CD14-positive monocyte (primary cell): Measurements from ENCODE around the gene ITGB8. TPM values are rescaled to one million over a fixed set of nuclear protein-coding genes. Genes with fewer than 3 reads are reported as not detected.

Experiments used
- DNase-seq, 3 donors: peaks; one replicate each; pipeline ENCODE4 v3.0.0-alpha.2; 2011 to 2022
- H2AFZ ChIP-seq: 2 replicates; pipeline ENCODE4 v1.6.0; 2012; ENCODE audit warnings: mild to moderate bottlenecking, low read depth, low read length, inconsistent platforms; ENCODE audit not compliant: insufficient read depth, poor library complexity, severe bottlenecking
- H3K27ac ChIP-seq, 2 donors: 1 replicate in 1 of 2; 2 replicates in 1 of 2; pipeline ENCODE4 v1.5.1; 2012 to 2013; ENCODE audit warnings: low read length in 2 of 2, control low read depth in 1 of 2, inconsistent platforms in 1 of 2, low read depth in 1 of 2, mild to moderate bottlenecking in 1 of 2
- H3K27me3 ChIP-seq, 2 donors: one replicate each; pipeline versions ENCODE4 v1.6.0 to v1.6.1; 2011 to 2013; ENCODE audit warnings: low read length in 2 of 2; ENCODE audit not compliant: control insufficient read depth in 2 of 2, insufficient read depth in 2 of 2
- H3K36me3 ChIP-seq, 2 donors: replicated peaks in 1 of 2; 1 replicate in 1 of 2; 2 replicates in 1 of 2; pipeline versions ENCODE4 v1.5.1 to v1.6.1; 2012 to 2013; ENCODE audit warnings: low read length in 2 of 2, control low read depth in 1 of 2, inconsistent platforms in 1 of 2, mild to moderate bottlenecking in 1 of 2; ENCODE audit not compliant: insufficient read depth in 2 of 2, control insufficient read depth in 1 of 2
- H3K4me1 ChIP-seq, 2 donors: 1 replicate in 1 of 2; 2 replicates in 1 of 2; pipeline versions ENCODE4 v1.5.1 to v1.6.1; 2012 to 2013; ENCODE audit warnings: low read length in 2 of 2, control low read depth in 1 of 2, inconsistent platforms in 1 of 2, mild to moderate bottlenecking in 1 of 2, moderate library complexity in 1 of 2; ENCODE audit not compliant: insufficient read depth in 2 of 2, control insufficient read depth in 1 of 2
- H3K4me2 ChIP-seq: replicated peaks from 2 replicates; pipeline ENCODE3; 2012; ENCODE audit warnings: low read length, moderate library complexity, mild to moderate bottlenecking; ENCODE audit not compliant: poor library complexity, severe bottlenecking; ENCODE audit errors: extremely low read depth
- H3K4me3 ChIP-seq, 3 experiments: fragments of 200-600 bp in 1 of 3; sonication (generic) in 1 of 3; replicated peaks in 1 of 3; 1 replicate in 2 of 3; 2 replicates in 1 of 3; pipeline ENCODE4 v1.5.1; 2011 to 2013; ENCODE audit warnings: low read length in 3 of 3, mild to moderate bottlenecking in 3 of 3, control low read depth in 2 of 3, low read depth in 2 of 3, inconsistent platforms in 1 of 3, moderate library complexity in 1 of 3
- H3K79me2 ChIP-seq: 2 replicates; pipeline ENCODE4 v1.6.0; 2012; ENCODE audit warnings: mild to moderate bottlenecking, control low read depth, inconsistent platforms, low read length, moderate library complexity; ENCODE audit not compliant: insufficient read depth
- H3K9ac ChIP-seq: 2 replicates; pipeline ENCODE4 v1.6.0; 2017; ENCODE audit warnings: low read length, mild to moderate bottlenecking; ENCODE audit not compliant: insufficient read depth, poor library complexity, severe bottlenecking
- H3K9me3 ChIP-seq, 2 donors: replicated peaks in 1 of 2; 1 replicate in 1 of 2; 2 replicates in 1 of 2; pipeline versions ENCODE4 v1.5.1 to v1.6.1; 2012 to 2013; ENCODE audit warnings: low read length in 2 of 2, control low read depth in 1 of 2; ENCODE audit not compliant: control insufficient read depth in 1 of 2, insufficient read depth in 1 of 2
- H4K20me1 ChIP-seq: 2 replicates; pipeline ENCODE4 v1.6.0; 2012; ENCODE audit warnings: mild to moderate bottlenecking, low read length, control low read depth, moderate library complexity; ENCODE audit not compliant: insufficient read depth
- H3K27ac Mint-ChIP-seq, 7 donors: one replicate each; pipeline ENCODE4 v1.8.0; 2020; ENCODE audit warnings: mild to moderate bottlenecking in 7 of 7, mixed read lengths in 7 of 7, moderate library complexity in 6 of 7, inconsistent platforms in 2 of 7
- H3K27me3 Mint-ChIP-seq, 3 donors: one replicate each; pipeline ENCODE4 v1.8.0; 2021 to 2022; ENCODE audit warnings: low read depth in 3 of 3, mild to moderate bottlenecking in 3 of 3, mixed read lengths in 3 of 3, moderate library complexity in 3 of 3, inconsistent platforms in 1 of 3
- H3K36me3 Mint-ChIP-seq, 2 donors: one replicate each; pipeline ENCODE4 v1.8.0; 2020; ENCODE audit warnings: mixed read lengths in 2 of 2, inconsistent platforms in 1 of 2, mild to moderate bottlenecking in 1 of 2
- H3K4me1 Mint-ChIP-seq: one replicate; pipeline ENCODE4 v1.8.0; 2020; ENCODE audit warnings: mild to moderate bottlenecking, mixed read lengths
- H3K4me3 Mint-ChIP-seq, 2 donors: one replicate each; pipeline ENCODE4 v1.8.0; 2020; ENCODE audit warnings: mild to moderate bottlenecking in 2 of 2, mixed read lengths in 2 of 2, moderate library complexity in 1 of 2
- H3K9me3 Mint-ChIP-seq, 7 donors: one replicate each; pipeline ENCODE4 v1.8.0; 2020 to 2022; ENCODE audit warnings: mixed read lengths in 7 of 7, mild to moderate bottlenecking in 6 of 7, moderate library complexity in 6 of 7, inconsistent platforms in 2 of 7
- CTCF ChIP-seq: fragments of 200-600 bp; IDR thresholded peaks from one replicate; pipeline ENCODE4 v1.8.0; 2022; ENCODE audit warnings: antibody characterized with exemption, mild to moderate bottlenecking
- WGBS: methylation state at CpG from one replicate; pipeline ENCODE4 v1.1.5; 2013; ENCODE audit warnings: missing lambda C conversion rate; ENCODE audit not compliant: insufficient coverage; 5-methylcytosine and 5-hydroxymethylcytosine counted together
- intact Hi-C, 2 donors: fragments of 100-400 bp; cut with micrococcal nuclease; formaldehyde crosslinking; loops; one replicate each; pipeline versions ENCODE4 v1.15.0 to v1.15.1; 2023
- polyA plus RNA-seq, 3 donors: library from polyadenylated mRNA; depleted of rRNA in 1 of 3; unstranded in 2 of 3; stranded (reverse) in 1 of 3; fragments of 300-500 nt in 2 of 3; fragments of >200 nt in 1 of 3; fragmentation: Illumina TruSeq in 2 of 3; gene quantifications; 1 replicate in 2 of 3; 2 replicates in 1 of 3; pipeline ENCODE4 v1.2.3, GENCODE V29; 2012 to 2021

Gene ITGB8
- polyA plus RNA-seq, 3 donors, result 0.01 to 0.28 (median 0.19) TPM

GRCh38 chr7:20401861-20402746, 71.4 kb downstream of the ITGB8 start:
- Mint-ChIP-seq H3K36me3 (no peaks in the 10 kb centered on the region), H3K9me3 (no peaks in the 10 kb centered on the region), H3K4me3 (no peak overlapping the region), H3K27me3 (peaks cover 0 to 1% (median 0%) of the 10 kb centered on the region in 3 donors), H3K27ac (no peak overlapping the region), H3K4me1 (peaks cover 7% of the 10 kb centered on the region)
- intact Hi-C loops, result no loop called here
- H3K79me2 ChIP-seq, result no peaks in the 10 kb centered on the region
- H4K20me1 ChIP-seq, result no peaks in the 10 kb centered on the region
- no peak overlapping the region for H2AFZ ChIP-seq
- no peak for DNase-seq
- no CpG with 5 or more reads among the region's 3 CpGs for WGBS
- no peaks in the 10 kb centered on the region for H3K27me3 ChIP-seq
- H3K9me3 ChIP-seq, result no peaks in the 10 kb centered on the region
- no peak overlapping the region for H3K4me2 ChIP-seq
- H3K4me1 ChIP-seq, result peaks cover 6 to 8% of the 10 kb centered on the region in 2 donors
- no peak overlapping the region for H3K27ac ChIP-seq
- no peak overlapping the region for H3K9ac ChIP-seq
- TF ChIP-seq CTCF, result no peak
- no peaks in the 10 kb centered on the region for H3K36me3 ChIP-seq
- H3K4me3 ChIP-seq, result no peak overlapping the region

GRCh38 chr7:20402747-20403230, 72.1 kb downstream of the ITGB8 start:
- no CpG with 5 or more reads among the region's 4 CpGs for WGBS
- intact Hi-C loops, result no loop called here
- H3K36me3 ChIP-seq, result no peaks in the 10 kb centered on the region
- no peaks in the 10 kb centered on the region for H3K27me3 ChIP-seq
- no peak overlapping the region for H3K27ac ChIP-seq
- H3K4me2 ChIP-seq, result no peak overlapping the region
- H4K20me1 ChIP-seq, result no peaks in the 10 kb centered on the region
- H3K4me1 ChIP-seq, result peaks cover 8 to 11% of the 10 kb centered on the region in 2 donors
- no peak overlapping the region for H3K4me3 ChIP-seq
- H3K79me2 ChIP-seq, result no peaks in the 10 kb centered on the region
- no peaks in the 10 kb centered on the region for H3K36me3 Mint-ChIP-seq
- no peak for DNase-seq
- H3K4me1 Mint-ChIP-seq, result peaks cover 9% of the 10 kb centered on the region
- no peaks in the 10 kb centered on the region for H3K9me3 ChIP-seq
- no peak overlapping the region for H3K4me3 Mint-ChIP-seq
- H3K9ac ChIP-seq, result no peak overlapping the region
- H3K27me3 Mint-ChIP-seq, result peaks cover 0 to 1% (median 0%) of the 10 kb centered on the region in 3 donors
- TF ChIP-seq CTCF, result peak; percentile 45
- H3K9me3 Mint-ChIP-seq, result no peaks in the 10 kb centered on the region
- no peak overlapping the region for H2AFZ ChIP-seq
- H3K27ac Mint-ChIP-seq, result no peak overlapping the region
